Hepatocyte (in vitro differentiated cells): ENCODE results near the gene PAX3. TPM values are rescaled to one million over a fixed set of nuclear protein-coding genes. Genes with fewer than 3 reads are reported as not detected.

ENCODE experiments used
- DNase-seq: peaks from one replicate; pipeline ENCODE4 v3.0.0-alpha.2; 2016; ENCODE audit warnings: low spot score
- H2AFZ ChIP-seq: fragments of 200-600 bp; sonication (generic); 2 replicates; pipeline ENCODE4 v1.6.0; 2016; ENCODE audit warnings: antibody characterized with exemption, mild to moderate bottlenecking
- H3K27ac ChIP-seq: fragments of 200-600 bp; sonication (generic); 2 replicates; pipeline ENCODE4 v1.5.1; 2016; ENCODE audit warnings: mild to moderate bottlenecking
- H3K27me3 ChIP-seq: fragments of 200-600 bp; sonication (generic); 2 replicates; pipeline ENCODE4 v1.6.1; 2016
- H3K36me3 ChIP-seq: fragments of 200-600 bp; sonication (generic); replicated peaks from 2 replicates; pipeline ENCODE4 v1.5.1; 2016; ENCODE audit warnings: low read depth; ENCODE audit not compliant: insufficient read depth
- H3K4me1 ChIP-seq: fragments of 200-600 bp; sonication (generic); 2 replicates; pipeline ENCODE4 v1.5.1; 2016; ENCODE audit warnings: mild to moderate bottlenecking, moderate library complexity; ENCODE audit not compliant: insufficient read depth
- H3K4me2 ChIP-seq: fragments of 200-600 bp; sonication (generic); 2 replicates; pipeline ENCODE4 v1.6.0; 2016
- H3K4me3 ChIP-seq: fragments of 200-600 bp; sonication (generic); 2 replicates; pipeline ENCODE4 v1.5.1; 2016; ENCODE audit warnings: mild to moderate bottlenecking
- H3K79me2 ChIP-seq: fragments of 200-600 bp; sonication (generic); 2 replicates; pipeline ENCODE4 v1.6.0; 2017; ENCODE audit warnings: mild to moderate bottlenecking
- H3K9me2 ChIP-seq: fragments of 200-600 bp; sonication (generic); replicated peaks from 2 replicates; pipeline ENCODE4 v1.6.0; 2017; ENCODE audit warnings: mild to moderate bottlenecking; ENCODE audit not compliant: insufficient read depth
- H3K9me3 ChIP-seq: fragments of 200-600 bp; sonication (generic); 2 replicates; pipeline ENCODE4 v1.5.1; 2016; ENCODE audit warnings: low read depth, mild to moderate bottlenecking
- H4K20me1 ChIP-seq: fragments of 200-600 bp; sonication (generic); 2 replicates; pipeline ENCODE4 v1.6.0; 2016; ENCODE audit warnings: mild to moderate bottlenecking; ENCODE audit not compliant: insufficient read depth, poor library complexity, severe bottlenecking
- CTCF ChIP-seq: fragments of 200-600 bp; sonication (generic); IDR thresholded peaks from 2 replicates; pipeline ENCODE4 v1.5.1; 2016; ENCODE audit warnings: antibody characterized with exemption, mild to moderate bottlenecking; ENCODE audit not compliant: poor library complexity
- EZH2 ChIP-seq: fragments of 200-600 bp; sonication (generic); IDR thresholded peaks from 2 replicates; pipeline ENCODE4 v1.6.1; 2016; ENCODE audit warnings: antibody characterized with exemption, mild to moderate bottlenecking, borderline replicate concordance
- EZH2phosphoT487 ChIP-seq: fragments of 200-600 bp; sonication (generic); IDR thresholded peaks from one replicate; pipeline ENCODE4 v1.6.1; 2018; ENCODE audit warnings: antibody characterized with exemption, mild to moderate bottlenecking, low read depth, moderate library complexity; ENCODE audit not compliant: unreplicated experiment, severe bottlenecking
- WGBS: methylation state at CpG from one replicate; pipeline ENCODE4 v1.1.6; 2016; ENCODE audit warnings: low lambda C conversion rate; ENCODE audit errors: missing lambda C conversion rate; 5-methylcytosine and 5-hydroxymethylcytosine counted together
- polyA plus RNA-seq: library from polyadenylated mRNA; unstranded; fragments of >200 nt; fragmentation: Nextera tagmentation; extraction: Ambion mirVana; gene quantifications from 2 replicates; pipeline ENCODE4 v1.2.1, GENCODE V29; 2016
- total RNA-seq: library from RNA; depleted of rRNA; stranded (reverse); fragments of >200 nt; gene quantifications from 2 replicates; pipeline ENCODE4 v1.2.3, GENCODE V29; 2014

The PAX3 gene
- total and polyA plus RNA-seq, 2 experiments from 2014 or later = not detected

GRCh38 chr2:222248818-222249217 lies 50.0 kb downstream of the PAX3 start:
- H3K36me3 ChIP-seq = no peaks in the 10 kb centered on the region
- DNase-seq = no peak
- H3K27me3 ChIP-seq = peaks cover 36% of the 10 kb centered on the region
- H3K9me3 ChIP-seq = no peaks in the 10 kb centered on the region
- 83% methylated on average over 1 of the region's 1 CpG for whole genome bisulfite sequencing
- no peak overlapping the region for H3K4me2 ChIP-seq
- no peaks in the 10 kb centered on the region for H4K20me1 ChIP-seq
- H3K4me3 ChIP-seq = no peak overlapping the region
- no peak overlapping the region for H3K27ac ChIP-seq
- no peak for TF ChIP-seq EZH2
- no peak for TF ChIP-seq CTCF
- no peak for TF ChIP-seq EZH2phosphoT487
- no peaks in the 10 kb centered on the region for H3K9me2 ChIP-seq
- H2AFZ ChIP-seq = no peak overlapping the region
- H3K4me1 ChIP-seq = no peaks in the 10 kb centered on the region
- H3K79me2 ChIP-seq = no peaks in the 10 kb centered on the region

GRCh38 chr2:222248256-222248655 lies 50.5 kb downstream of the PAX3 start:
- no peaks in the 10 kb centered on the region for H3K79me2 ChIP-seq

GRCh38 chr2:222242532-222242931 lies 56.3 kb downstream of the PAX3 start:
- H3K36me3 ChIP-seq = no peaks in the 10 kb centered on the region
- no peak overlapping the region for H2AFZ ChIP-seq
- no peaks in the 10 kb centered on the region for H3K79me2 ChIP-seq
- no peaks in the 10 kb centered on the region for H3K9me3 ChIP-seq
- H3K27ac ChIP-seq = no peak overlapping the region
- H4K20me1 ChIP-seq = no peaks in the 10 kb centered on the region
- no peak for DNase-seq
- H3K4me2 ChIP-seq = no peak overlapping the region
- H3K4me3 ChIP-seq = no peak overlapping the region
- peaks cover 83% of the 10 kb centered on the region for H3K27me3 ChIP-seq
- no peak for TF ChIP-seq EZH2
- no peak for TF ChIP-seq CTCF
- TF ChIP-seq EZH2phosphoT487 = no peak
- H3K4me1 ChIP-seq = peaks cover 13% of the 10 kb centered on the region
- no peaks in the 10 kb centered on the region for H3K9me2 ChIP-seq

More at GRCh38 chr2:222248256-222248655, 50.5 kb downstream of the PAX3 start:
- no peak overlapping the region for H3K27ac ChIP-seq
- no peak overlapping the region for H2AFZ ChIP-seq
- TF ChIP-seq EZH2phosphoT487 (no peak), CTCF (no peak), EZH2 (no peak)
- DNase-seq = no peak
- no peaks in the 10 kb centered on the region for H3K4me1 ChIP-seq
- H3K36me3 ChIP-seq = no peaks in the 10 kb centered on the region
- no peak overlapping the region for H3K4me2 ChIP-seq
- H3K27me3 ChIP-seq = peaks cover 37% of the 10 kb centered on the region
- 73% methylated on average over 2 of the region's 2 CpGs for WGBS
- H3K4me3 ChIP-seq = no peak overlapping the region
- H4K20me1 ChIP-seq = no peaks in the 10 kb centered on the region
- no peaks in the 10 kb centered on the region for H3K9me2 ChIP-seq
- H3K9me3 ChIP-seq = no peaks in the 10 kb centered on the region
